Measurements from ENCODE around the gene CDK2AP2.

The CDK2AP2 gene

GRCh38 chr11:67505605-67506396, 2.2 kb downstream of the CDK2AP2 start:
- peaks cover 57% of the 10 kb centered on the region for H3K36me3 Mint-ChIP-seq (ENCODE audit: insufficient read depth)
- H3K9me3 Mint-ChIP-seq = no peaks in the 10 kb centered on the region
- H3K27me3 Mint-ChIP-seq = no peaks in the 10 kb centered on the region
- DNase-seq (ENCODE audit: low spot score in 2 of 2) (peak; percentile 81 to 84), ATAC-seq (replicated peaks; ENCODE audit: extremely low read depth, poor library complexity, severe bottlenecking) (peak; percentile 56)
- peak overlapping the region; percentile 99 for H3K27ac Mint-ChIP-seq (ENCODE audit: low read depth)
- peaks cover 51% of the 10 kb centered on the region for H3K4me1 Mint-ChIP-seq
- H3K4me3 Mint-ChIP-seq = peak overlapping the region; percentile 94

- peak; percentile 5 for ATAC-seq (replicated peaks; ENCODE audit: extremely low read depth, poor library complexity, severe bottlenecking)
- H3K36me3 Mint-ChIP-seq (ENCODE audit: insufficient read depth) = peaks cover 61% of the 10 kb centered on the region
- H3K27ac Mint-ChIP-seq (ENCODE audit: low read depth) = peak within 1 kb of the TSS; percentile 99
Observed at GRCh38 chr11:67504950-67505581, 2.9 kb downstream of the CDK2AP2 start, which contains the start of gene PITPNM1. PITPNM1 (minus strand) TSS chr11:67505363; CDS start chr11:67504180, 1,183 bp downstream.

GRCh38 chr11:67504005-67504949, 3.7 kb downstream of the CDK2AP2 start:
- ATAC-seq (replicated peaks; ENCODE audit: extremely low read depth, poor library complexity, severe bottlenecking) = no peak

More at GRCh38 chr11:67504950-67505581, 2.9 kb downstream of the CDK2AP2 start, which contains the start of gene PITPNM1:
- peak within 1 kb of the TSS; percentile 94 for H3K4me3 Mint-ChIP-seq
- H3K27me3 Mint-ChIP-seq = no peaks in the 10 kb centered on the region
- H3K9me3 Mint-ChIP-seq = no peaks in the 10 kb centered on the region
- DNase-seq (ENCODE audit: low spot score in 2 of 2) = peak; percentile 41 to 49
- H3K4me1 Mint-ChIP-seq = peaks cover 57% of the 10 kb centered on the region

GRCh38 chr11:67503119-67504004, 4.6 kb downstream of the CDK2AP2 start:
- Mint-ChIP-seq H3K27me3 (no peaks in the 10 kb centered on the region), H3K27ac (ENCODE audit: low read depth) (peak overlapping the region; percentile 8), H3K9me3 (no peaks in the 10 kb centered on the region), H3K36me3 (ENCODE audit: insufficient read depth) (peaks cover 55% of the 10 kb centered on the region), H3K4me3 (peak overlapping the region; percentile 94), H3K4me1 (peaks cover 42% of the 10 kb centered on the region)
- DNase-seq (ENCODE audit: low spot score in 2 of 2) (no peak), ATAC-seq (replicated peaks; ENCODE audit: extremely low read depth, poor library complexity, severe bottlenecking) (no peak)

More at GRCh38 chr11:67504005-67504949, 3.7 kb downstream of the CDK2AP2 start:
- Mint-ChIP-seq H3K9me3 (no peaks in the 10 kb centered on the region), H3K36me3 (ENCODE audit: insufficient read depth) (peaks cover 61% of the 10 kb centered on the region), H3K4me1 (peaks cover 52% of the 10 kb centered on the region), H3K4me3 (peak overlapping the region; percentile 94), H3K27me3 (no peaks in the 10 kb centered on the region), H3K27ac (ENCODE audit: low read depth) (peak overlapping the region; percentile 99)
- DNase-seq (ENCODE audit: low spot score in 2 of 2) = no peak

GRCh38 chr11:67502328-67502979, 5.5 kb downstream of the CDK2AP2 start:
- Mint-ChIP-seq H3K4me3 (peak overlapping the region; percentile 94), H3K27ac (ENCODE audit: low read depth) (peak overlapping the region; percentile 8), H3K36me3 (ENCODE audit: insufficient read depth) (peaks cover 57% of the 10 kb centered on the region), H3K4me1 (peaks cover 42% of the 10 kb centered on the region), H3K27me3 (no peaks in the 10 kb centered on the region), H3K9me3 (no peaks in the 10 kb centered on the region)
- ATAC-seq (replicated peaks; ENCODE audit: extremely low read depth, poor library complexity, severe bottlenecking) (no peak), DNase-seq (ENCODE audit: low spot score in 2 of 2) (no peak)

GRCh38 chr11:67501854-67502253, 6.1 kb downstream of the CDK2AP2 start:
- peaks cover 57% of the 10 kb centered on the region for H3K36me3 Mint-ChIP-seq (ENCODE audit: insufficient read depth)
- no peaks in the 10 kb centered on the region for H3K27me3 Mint-ChIP-seq
- H3K9me3 Mint-ChIP-seq = no peaks in the 10 kb centered on the region
- DNase-seq (ENCODE audit: low spot score in 2 of 2) = no peak
- H3K27ac Mint-ChIP-seq (ENCODE audit: low read depth) = no peak overlapping the region
- H3K4me3 Mint-ChIP-seq = no peak overlapping the region
- no peak for ATAC-seq (replicated peaks; ENCODE audit: extremely low read depth, poor library complexity, severe bottlenecking)
- peaks cover 37% of the 10 kb centered on the region for H3K4me1 Mint-ChIP-seq

- H3K36me3 Mint-ChIP-seq (ENCODE audit: insufficient read depth) = peaks cover 56% of the 10 kb centered on the region
- no peaks in the 10 kb centered on the region for H3K9me3 Mint-ChIP-seq
- H3K4me3 Mint-ChIP-seq = no peak overlapping the region
- peaks cover 29% of the 10 kb centered on the region for H3K4me1 Mint-ChIP-seq
- ATAC-seq (replicated peaks; ENCODE audit: extremely low read depth, poor library complexity, severe bottlenecking) (no peak), DNase-seq (ENCODE audit: low spot score in 2 of 2) (no peak)
- H3K27me3 Mint-ChIP-seq = no peaks in the 10 kb centered on the region
- peak overlapping the region; percentile 49 for H3K27ac Mint-ChIP-seq (ENCODE audit: low read depth)
Observed at GRCh38 chr11:67500831-67501715, 6.9 kb downstream of the CDK2AP2 start.

- Mint-ChIP-seq H3K9me3 (no peaks in the 10 kb centered on the region), H3K36me3 (ENCODE audit: insufficient read depth) (peaks cover 52% of the 10 kb centered on the region), H3K4me3 (no peak overlapping the region), H3K27me3 (no peaks in the 10 kb centered on the region), H3K4me1 (peaks cover 23% of the 10 kb centered on the region), H3K27ac (ENCODE audit: low read depth) (peak overlapping the region; percentile 49)
- ATAC-seq (replicated peaks; ENCODE audit: extremely low read depth, poor library complexity, severe bottlenecking) (no peak), DNase-seq (ENCODE audit: low spot score in 2 of 2) (no peak)
Observed at GRCh38 chr11:67500484-67500821, 7.5 kb downstream of the CDK2AP2 start.

- H3K4me3 Mint-ChIP-seq = no peak overlapping the region
- no peak overlapping the region for H3K27ac Mint-ChIP-seq (ENCODE audit: low read depth)
- no peaks in the 10 kb centered on the region for H3K27me3 Mint-ChIP-seq
- H3K4me1 Mint-ChIP-seq = peaks cover 21% of the 10 kb centered on the region
- peaks cover 51% of the 10 kb centered on the region for H3K36me3 Mint-ChIP-seq (ENCODE audit: insufficient read depth)
- DNase-seq (ENCODE audit: low spot score in 2 of 2) (no peak), ATAC-seq (replicated peaks; ENCODE audit: extremely low read depth, poor library complexity, severe bottlenecking) (no peak)
- no peaks in the 10 kb centered on the region for H3K9me3 Mint-ChIP-seq
Observed at GRCh38 chr11:67499808-67500483, 8.0 kb downstream of the CDK2AP2 start.

- Mint-ChIP-seq H3K27me3 (no peaks in the 10 kb centered on the region), H3K4me1 (peaks cover 21% of the 10 kb centered on the region), H3K36me3 (ENCODE audit: insufficient read depth) (peaks cover 51% of the 10 kb centered on the region), H3K27ac (ENCODE audit: low read depth) (no peak overlapping the region), H3K4me3 (no peak overlapping the region), H3K9me3 (no peaks in the 10 kb centered on the region)
- no peak for DNase-seq (ENCODE audit: low spot score in 2 of 2)
- no peak for ATAC-seq (replicated peaks; ENCODE audit: extremely low read depth, poor library complexity, severe bottlenecking)
Observed at GRCh38 chr11:67498544-67498972, 9.4 kb downstream of the CDK2AP2 start.

Measured in central memory CD8-positive, alpha-beta T cell (primary cell).